GM12878 (cell line): ENCODE data around the gene LTBP3.
"Not testable (repeated sequence)": the region's sequence is repeated elsewhere in the genome, so short reads cannot be mapped to it uniquely, and the experiment has no call there.

Experiments used
- BHLHE40 ChIP-seq, 2 experiments: fragments of 450-650 bp in 1 of 2; IDR thresholded peaks; 2 replicates each; pipeline ENCODE4 v1.6.1; 2011 to 2017; ENCODE audit warnings: low read depth in 2 of 2, borderline replicate concordance in 1 of 2, improper control_type of control experiment in 1 of 2, low read length in 1 of 2, mild to moderate bottlenecking in 1 of 2
- EZH2 ChIP-seq: IDR thresholded peaks from 2 replicates; pipeline ENCODE4 v1.6.1; 2012; ENCODE audit warnings: low read depth, mild to moderate bottlenecking, control low read depth, inconsistent platforms, low read length, borderline replicate concordance; ENCODE audit not compliant: control insufficient read depth
- MYC ChIP-seq: IDR thresholded peaks from 2 replicates; pipeline ENCODE4 v1.6.1; 2011; ENCODE audit warnings: mild to moderate bottlenecking, low read length, moderate library complexity, inconsistent platforms; ENCODE audit not compliant: insufficient read depth, insufficient replicate concordance, insufficient read length, severe bottlenecking
- POLR2A ChIP-seq: IDR thresholded peaks from 2 replicates; pipeline ENCODE4 v1.6.1; 2011; ENCODE audit warnings: low read depth, mild to moderate bottlenecking, low read length
- WRNIP1 ChIP-seq: IDR thresholded peaks from 2 replicates; pipeline ENCODE4 v1.6.1; 2011; ENCODE audit warnings: low read depth, low read length, improper control_type of control experiment, borderline replicate concordance
- ZNF274 ChIP-seq: IDR thresholded peaks from one replicate; pipeline ENCODE4 v1.8.0; 2011; ENCODE audit not compliant: insufficient read length, insufficient read depth
- ZZZ3 ChIP-seq: IDR thresholded peaks from 2 replicates; pipeline ENCODE4 v1.6.1; 2011; ENCODE audit warnings: low read depth; ENCODE audit not compliant: control insufficient read depth, insufficient read length
- TF ChIP-seq, protein P1 (sequence below), 3 experiments: IDR thresholded peaks in 2 of 3; conservative IDR thresholded peaks in 1 of 3; 2 replicates each; pipeline ENCODE4 v1.5.1; 2011; ENCODE audit warnings: low read depth in 3 of 3, low read length in 3 of 3, mild to moderate bottlenecking in 3 of 3, control low read depth in 2 of 3, moderate library complexity in 2 of 3, inconsistent platforms in 1 of 3, mixed read lengths in 1 of 3; ENCODE audit not compliant: control insufficient read depth in 2 of 3, insufficient read depth in 1 of 3; ENCODE audit errors: extremely low read depth in 1 of 3
- TF ChIP-seq, protein P2 (sequence below): IDR thresholded peaks from 2 replicates; pipeline ENCODE4 v1.6.1; 2012; ENCODE audit warnings: low read depth, low read length, improper control_type of control experiment
- TF ChIP-seq, protein P3 (sequence below): IDR thresholded peaks from 2 replicates; pipeline ENCODE4 v1.6.1; 2011; ENCODE audit warnings: mild to moderate bottlenecking, low read depth, low read length, moderate library complexity; ENCODE audit not compliant: insufficient replicate concordance

- TF ChIP-seq ZZZ3; EZH2; ZNF274; POLR2A; BHLHE40 (IDR thresholded peaks at IDR 0.05; ENCODE audit: borderline replicate concordance in 1 of 2, low read depth in 2 of 2, low read length in 1 of 2); WRNIP1; MYC: not testable (repeated sequence)
- TF ChIP-seq, protein P1, sequence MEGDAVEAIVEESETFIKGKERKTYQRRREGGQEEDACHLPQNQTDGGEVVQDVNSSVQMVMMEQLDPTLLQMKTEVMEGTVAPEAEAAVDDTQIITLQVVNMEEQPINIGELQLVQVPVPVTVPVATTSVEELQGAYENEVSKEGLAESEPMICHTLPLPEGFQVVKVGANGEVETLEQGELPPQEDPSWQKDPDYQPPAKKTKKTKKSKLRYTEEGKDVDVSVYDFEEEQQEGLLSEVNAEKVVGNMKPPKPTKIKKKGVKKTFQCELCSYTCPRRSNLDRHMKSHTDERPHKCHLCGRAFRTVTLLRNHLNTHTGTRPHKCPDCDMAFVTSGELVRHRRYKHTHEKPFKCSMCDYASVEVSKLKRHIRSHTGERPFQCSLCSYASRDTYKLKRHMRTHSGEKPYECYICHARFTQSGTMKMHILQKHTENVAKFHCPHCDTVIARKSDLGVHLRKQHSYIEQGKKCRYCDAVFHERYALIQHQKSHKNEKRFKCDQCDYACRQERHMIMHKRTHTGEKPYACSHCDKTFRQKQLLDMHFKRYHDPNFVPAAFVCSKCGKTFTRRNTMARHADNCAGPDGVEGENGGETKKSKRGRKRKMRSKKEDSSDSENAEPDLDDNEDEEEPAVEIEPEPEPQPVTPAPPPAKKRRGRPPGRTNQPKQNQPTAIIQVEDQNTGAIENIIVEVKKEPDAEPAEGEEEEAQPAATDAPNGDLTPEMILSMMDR (IDR thresholded peaks at IDR 0.05 in 2 of 3, conservative IDR thresholded peaks at IDR 0.05 in 1 of 3; ENCODE audit: control insufficient read depth in 2 of 3, extremely low read depth in 1 of 3, insufficient read depth in 1 of 3, low read depth in 3 of 3, low read length in 3 of 3): not testable (repeated sequence)
- TF ChIP-seq, protein P2, sequence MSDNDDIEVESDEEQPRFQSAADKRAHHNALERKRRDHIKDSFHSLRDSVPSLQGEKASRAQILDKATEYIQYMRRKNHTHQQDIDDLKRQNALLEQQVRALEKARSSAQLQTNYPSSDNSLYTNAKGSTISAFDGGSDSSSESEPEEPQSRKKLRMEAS: not testable (repeated sequence)
- TF ChIP-seq, protein P3, sequence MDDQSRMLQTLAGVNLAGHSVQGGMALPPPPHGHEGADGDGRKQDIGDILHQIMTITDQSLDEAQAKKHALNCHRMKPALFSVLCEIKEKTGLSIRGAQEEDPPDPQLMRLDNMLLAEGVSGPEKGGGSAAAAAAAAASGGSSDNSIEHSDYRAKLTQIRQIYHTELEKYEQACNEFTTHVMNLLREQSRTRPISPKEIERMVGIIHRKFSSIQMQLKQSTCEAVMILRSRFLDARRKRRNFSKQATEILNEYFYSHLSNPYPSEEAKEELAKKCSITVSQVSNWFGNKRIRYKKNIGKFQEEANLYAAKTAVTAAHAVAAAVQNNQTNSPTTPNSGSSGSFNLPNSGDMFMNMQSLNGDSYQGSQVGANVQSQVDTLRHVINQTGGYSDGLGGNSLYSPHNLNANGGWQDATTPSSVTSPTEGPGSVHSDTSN: not testable (repeated sequence)
These were observed 35.2 kb downstream of the LTBP3 start for GRCh38 chr11:65522718-65523630.
